Activated naive CD4-positive, alpha-beta T cell treated with anti-CD3 and anti-CD28 coated beads, Interleukin-2, amount 50 U/mL, for 72 hours (primary cell): ENCODE data around the gene KHNYN. TPM values are rescaled to one million over a fixed set of nuclear protein-coding genes. Genes with fewer than 3 reads are reported as not detected.

Experiments used
- ATAC-seq, 2 donors: fragments of 150-1000 bp; cut with Tn5 transposase; 2 replicates each; pipeline ENCODE4 v1.10.0; 2021; ENCODE audit warnings: mild to moderate bottlenecking in 2 of 2, moderate library complexity in 2 of 2
- DNase-seq, 2 donors: peaks; one replicate each; pipeline ENCODE4 v3.0.0; 2021 to 2022; ENCODE audit warnings: low spot score in 2 of 2
- H3K27ac Mint-ChIP-seq, 2 donors: one replicate each; pipeline ENCODE4 v1.8.0; 2022; ENCODE audit warnings: mild to moderate bottlenecking in 2 of 2, mixed read lengths in 2 of 2
- H3K36me3 Mint-ChIP-seq, 2 donors: one replicate each; pipeline ENCODE4 v1.8.0; 2022; ENCODE audit warnings: mixed read lengths in 2 of 2
- H3K9me3 Mint-ChIP-seq, 2 donors: one replicate each; pipeline ENCODE4 v1.8.0; 2022; ENCODE audit warnings: mixed read lengths in 2 of 2
- total RNA-seq, 2 donors: library from RNA; stranded (reverse); gene quantifications; one replicate each; pipeline ENCODE4 v1.2.3, GENCODE V29; 2022

KHNYN gene
- total RNA-seq, 2 donors from 2014 or later, result 70.1 to 70.6 TPM

DNA sequence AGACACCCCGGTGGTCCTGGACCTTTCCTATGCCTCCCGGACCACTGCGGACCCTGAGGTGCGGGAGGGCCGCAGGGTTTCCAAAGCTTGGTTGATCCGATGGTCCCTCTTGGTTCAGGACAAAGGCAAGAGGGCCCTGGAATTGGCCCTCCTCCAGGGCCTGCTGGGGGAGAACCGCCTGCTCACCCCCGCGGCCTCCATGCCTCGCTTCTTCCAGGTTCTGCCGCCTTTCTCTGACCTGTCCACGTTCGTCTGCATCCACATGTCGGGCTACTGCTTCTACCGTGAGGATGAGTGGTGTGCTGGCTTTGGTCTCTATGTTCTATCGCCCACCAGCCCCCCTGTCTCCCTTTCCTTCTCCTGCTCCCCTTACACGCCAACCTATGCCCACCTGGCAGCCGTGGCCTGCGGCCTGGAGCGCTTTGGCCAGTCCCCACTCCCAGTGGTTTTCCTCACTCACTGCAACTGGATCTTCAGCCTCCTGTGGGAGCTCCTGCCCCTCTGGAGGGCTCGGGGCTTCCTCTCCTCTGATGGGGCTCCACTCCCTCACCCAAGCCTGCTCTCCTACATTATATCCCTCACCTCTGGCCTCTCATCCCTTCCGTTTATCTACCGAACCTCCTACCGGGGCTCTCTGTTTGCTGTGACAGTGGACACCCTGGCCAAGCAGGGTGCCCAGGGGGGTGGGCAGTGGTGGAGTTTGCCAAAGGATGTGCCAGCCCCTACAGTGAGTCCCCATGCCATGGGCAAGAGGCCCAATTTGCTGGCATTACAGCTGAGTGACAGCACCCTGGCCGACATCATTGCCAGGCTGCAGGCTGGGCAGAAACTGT is 14.1 kb upstream of the KHNYN start:
- Mint-ChIP-seq H3K27ac (no peak overlapping the region), H3K9me3 (no peaks in the 10 kb centered on the region), H3K36me3 (no peaks in the 10 kb centered on the region)
- ATAC-seq (no peak), DNase-seq (no peak)

GRCh38 chr14:24416254-24416931 is 13.4 kb upstream of the KHNYN start:
- H3K27ac Mint-ChIP-seq, result no peak overlapping the region
- no peak for ATAC-seq

GRCh38 chr14:24416932-24417619 is 12.7 kb upstream of the KHNYN start:
- no peak for DNase-seq
- Mint-ChIP-seq H3K9me3 (no peaks in the 10 kb centered on the region), H3K36me3 (no peaks in the 10 kb centered on the region), H3K27ac (no peak overlapping the region)
- no peak for ATAC-seq

More at GRCh38 chr14:24416254-24416931, 13.4 kb upstream of the KHNYN start:
- Mint-ChIP-seq H3K36me3 (no peaks in the 10 kb centered on the region), H3K9me3 (no peaks in the 10 kb centered on the region)
- DNase-seq, result no peak

- no peak for DNase-seq
- no peaks in the 10 kb centered on the region for H3K36me3 Mint-ChIP-seq
- ATAC-seq, result no peak
- no peaks in the 10 kb centered on the region for H3K9me3 Mint-ChIP-seq
- no peak overlapping the region for H3K27ac Mint-ChIP-seq
Observed at GRCh38 chr14:24417832-24418491, 11.8 kb upstream of the KHNYN start.

GRCh38 chr14:24418492-24418873 is 11.3 kb upstream of the KHNYN start:
- ATAC-seq (no peak), DNase-seq (no peak)
- Mint-ChIP-seq H3K9me3 (no peaks in the 10 kb centered on the region), H3K36me3 (no peaks in the 10 kb centered on the region), H3K27ac (no peak overlapping the region)

GRCh38 chr14:24422261-24422660 is 7.5 kb upstream of the KHNYN start:
- DNase-seq (no peak), ATAC-seq (no peak)
- Mint-ChIP-seq H3K36me3 (no peaks in the 10 kb centered on the region), H3K27ac (no peak overlapping the region), H3K9me3 (no peaks in the 10 kb centered on the region)

GRCh38 chr14:24422694-24423601 is 6.8 kb upstream of the KHNYN start:
- H3K27ac Mint-ChIP-seq, result no peak overlapping the region
- no peaks in the 10 kb centered on the region for H3K9me3 Mint-ChIP-seq
- no peaks in the 10 kb centered on the region for H3K36me3 Mint-ChIP-seq
- ATAC-seq (peak in 1 of 2 donors; percentile 29), DNase-seq (no peak)

DNA sequence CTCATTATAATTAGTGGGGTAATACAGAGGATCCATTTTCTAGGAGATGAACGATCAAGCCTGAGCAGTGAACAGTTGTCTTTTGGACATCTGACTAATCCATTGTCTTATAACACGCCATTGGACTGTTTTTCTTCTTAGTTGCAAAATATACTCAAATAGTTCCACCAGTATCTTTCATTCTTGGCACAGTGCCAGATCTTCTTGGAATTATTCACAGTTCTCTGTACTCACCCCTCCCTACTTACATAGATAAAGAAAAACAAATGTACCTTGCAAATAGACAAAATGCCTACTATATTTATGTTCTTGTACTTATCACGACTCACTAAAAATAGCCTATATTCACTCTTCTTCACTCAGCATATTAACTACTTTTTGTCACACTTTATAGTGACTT is 4.0 kb upstream of the KHNYN start:
- Mint-ChIP-seq H3K27ac (peak overlapping the region in 1 of 2 donors; percentile 10), H3K36me3 (peaks cover 0 to 4% of the 10 kb centered on the region in 2 donors), H3K9me3 (no peaks in the 10 kb centered on the region)
- DNase-seq, result no peak
- no peak for ATAC-seq

DNA sequence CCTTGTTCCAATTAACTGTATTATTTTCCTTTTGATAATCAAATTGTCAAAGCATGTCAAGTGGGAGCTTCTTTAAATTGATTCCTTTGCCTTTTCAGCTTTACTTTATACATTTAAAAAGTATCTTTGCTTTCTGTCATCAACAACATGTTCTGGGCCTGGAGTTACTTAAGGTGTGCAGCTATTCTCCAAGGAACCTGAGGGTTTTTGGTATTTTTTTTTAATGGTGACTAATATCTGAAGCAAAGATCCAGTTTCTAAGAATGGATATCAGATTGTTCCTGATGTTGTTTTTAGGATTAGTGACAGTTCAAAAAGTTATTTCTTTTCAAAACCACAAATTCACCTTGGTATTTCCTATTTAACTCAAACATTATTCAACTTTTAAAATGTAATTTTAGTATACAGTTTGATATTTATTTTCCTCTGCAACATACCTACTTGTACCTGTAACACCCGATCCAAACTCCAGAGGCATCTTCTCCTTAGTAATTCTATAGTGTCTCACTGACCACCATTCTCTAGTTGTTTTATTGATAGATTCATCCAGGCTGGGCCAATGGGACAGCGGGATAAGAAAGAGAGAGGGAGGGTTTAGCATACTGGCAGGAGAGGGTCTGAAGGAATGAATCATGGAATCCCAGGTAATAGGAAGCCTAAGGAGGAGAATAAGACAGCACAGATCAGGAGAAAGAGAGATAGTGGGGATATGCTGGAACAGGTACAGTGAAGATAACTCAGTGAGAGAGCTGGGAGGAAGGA is 3.4 kb upstream of the KHNYN start:
- DNase-seq (no peak), ATAC-seq (no peak)
- Mint-ChIP-seq H3K9me3 (no peaks in the 10 kb centered on the region), H3K36me3 (peaks cover 4 to 11% of the 10 kb centered on the region in 2 donors), H3K27ac (peak overlapping the region in 1 of 2 donors; percentile 52)

- Mint-ChIP-seq H3K36me3 (peaks cover 11 to 17% of the 10 kb centered on the region in 2 donors), H3K9me3 (no peaks in the 10 kb centered on the region), H3K27ac (peak overlapping the region in 1 of 2 donors; percentile 52)
- no peak for DNase-seq
- no peak for ATAC-seq
Observed at GRCh38 chr14:24426912-24427536, 2.7 kb upstream of the KHNYN start.

GRCh38 chr14:24427537-24428508 is 1.9 kb upstream of the KHNYN start:
- DNase-seq (no peak), ATAC-seq (no peak)
- peaks cover 12 to 18% of the 10 kb centered on the region in 2 donors for H3K36me3 Mint-ChIP-seq
- no peaks in the 10 kb centered on the region for H3K9me3 Mint-ChIP-seq
- H3K27ac Mint-ChIP-seq, result peak overlapping the region; percentile 81 to 88

- Mint-ChIP-seq H3K27ac (peak overlapping the region; percentile 88 to 96), H3K9me3 (no peaks in the 10 kb centered on the region), H3K36me3 (peaks cover 21 to 27% of the 10 kb centered on the region in 2 donors)
- ATAC-seq (no peak), DNase-seq (no peak)
Observed at GRCh38 chr14:24428628-24429394, 943 bp upstream of the KHNYN start.

- Mint-ChIP-seq H3K27ac (peak overlapping the region; percentile 88 to 96), H3K36me3 (peaks cover 21 to 27% of the 10 kb centered on the region in 2 donors), H3K9me3 (no peaks in the 10 kb centered on the region)
- ATAC-seq (peak; percentile 67 to 69), DNase-seq (peak in 1 of 2 donors; percentile 44)
Observed at GRCh38 chr14:24430143-24430681, 458 bp downstream of the KHNYN start.
